HCT116 (cell line): Measurements from ENCODE around the gene CCDC142. TPM values are rescaled to one million over a fixed set of nuclear protein-coding genes. Genes with fewer than 3 reads are reported as not detected.

Experiments
- ATAC-seq: fragments of 200-7000 bp; cut with Tn5 transposase; 2 replicates; pipeline ENCODE4 v1.9.1; 2020; ENCODE audit warnings: mild to moderate bottlenecking, moderate library complexity
- BruUV-seq: library from RNA; stranded (reverse); fragments of 400-500 nt; replicated peaks from 2 replicates; lab custom pipeline; 2021; lab: Mats Ljungman, UMichigan
- CTCF ChIA-PET: fragments of 300-600 bp; sonication (Branson Sonifier 250); formaldehyde crosslinking; loops from one replicate; lab custom pipeline; 2021; ENCODE audit warnings: antibody characterized with exemption; lab: Charles Lee
- POLR2A ChIA-PET: fragments of 300-600, 350-600 bp; sonication (Branson Sonifier 250); formaldehyde crosslinking; loops from one replicate; lab custom pipeline; 2021; ENCODE audit warnings: antibody characterized with exemption; lab: Charles Lee
- RAD21 ChIA-PET, 2 experiments: fragments of 300-600 bp; sonication (Branson Sonifier 250); formaldehyde crosslinking; loops; one replicate each; lab custom pipeline; 2023; ENCODE audit warnings: low total read pairs in 2 of 2; ENCODE audit not compliant: uncharacterized antibody in 2 of 2, unreplicated experiment in 2 of 2, low non-redundant PET in 1 of 2; lab: Charles Lee
- DNase-seq: peaks from one replicate; pipeline ENCODE4 v3.0.0-alpha.2; 2010; ENCODE audit warnings: low read depth, low spot score
- H2AFZ ChIP-seq: fragments of 200-600 bp; shearing (Covaris generic), sonication (generic); 2 replicates; pipeline ENCODE4 v1.6.1; 2017; ENCODE audit warnings: low read depth, mixed run types, mixed read lengths, antibody characterized with exemption, low read length; ENCODE audit not compliant: poor library complexity, severe bottlenecking
- H3K27ac ChIP-seq: 2 replicates; pipeline ENCODE4 v1.5.1; 2012; ENCODE audit warnings: low read depth, low read length
- H3K27me3 ChIP-seq: fragments of 200-600 bp; sonication (generic); 2 replicates; pipeline ENCODE4 v1.6.1; 2016; ENCODE audit warnings: mixed run types, low read length, mixed read lengths; ENCODE audit not compliant: insufficient read depth
- H3K36me3 ChIP-seq, 2 experiments: fragments of 200-500 bp in 1 of 2; fragments of 200-600 bp in 1 of 2; sonication (Bioruptor generic) in 1 of 2; sonication (generic) in 1 of 2; 2 replicates each; pipeline versions ENCODE4 v1.5.1 to v1.6.1; 2014 to 2016; ENCODE audit warnings: low read length in 2 of 2, inconsistent platforms in 1 of 2, mixed read lengths in 1 of 2, mixed run types in 1 of 2; ENCODE audit not compliant: insufficient read depth in 2 of 2, control insufficient read depth in 1 of 2
- H3K4me1 ChIP-seq, 2 experiments: fragments of 200-600 bp in 1 of 2; sonication (generic) in 1 of 2; 2 replicates each; pipeline versions ENCODE4 v1.5.1 to v1.6.1; 2012 to 2017; ENCODE audit warnings: low read length in 2 of 2, inconsistent platforms in 1 of 2, mild to moderate bottlenecking in 1 of 2, mixed read lengths in 1 of 2, mixed run types in 1 of 2, moderate library complexity in 1 of 2; ENCODE audit not compliant: insufficient read depth in 2 of 2, control insufficient read depth in 1 of 2
- H3K4me2 ChIP-seq: fragments of 200-600 bp; sonication (generic); 2 replicates; pipeline ENCODE4 v1.6.1; 2017; ENCODE audit warnings: mixed run types, low read length, mixed read lengths
- H3K4me3 ChIP-seq, 2 experiments: fragments of 200-600 bp in 1 of 2; sonication (generic) in 1 of 2; replicated peaks in 1 of 2; 2 replicates each; pipeline ENCODE4 v1.5.1; 2011 to 2016; ENCODE audit warnings: low read length in 2 of 2, control low read depth in 1 of 2, low read depth in 1 of 2, mild to moderate bottlenecking in 1 of 2, mixed read lengths in 1 of 2, mixed run types in 1 of 2
- H3K79me2 ChIP-seq: fragments of 200-600 bp; sonication (generic); 2 replicates; pipeline ENCODE4 v1.6.1; 2017; ENCODE audit warnings: mild to moderate bottlenecking, mixed run types, low read length, moderate library complexity, mixed read lengths; ENCODE audit not compliant: insufficient read depth
- H3K9ac ChIP-seq: fragments of 200-600 bp; sonication (generic); 2 replicates; pipeline ENCODE4 v1.6.1; 2016; ENCODE audit warnings: low read length, mixed read lengths
- H3K9me2 ChIP-seq: fragments of 200-600 bp; sonication (generic), shearing (Covaris generic); 2 replicates; pipeline ENCODE4 v1.6.1; 2017; ENCODE audit warnings: mixed run types, mild to moderate bottlenecking, moderate library complexity; ENCODE audit not compliant: insufficient read depth
- H3K9me3 ChIP-seq, 2 experiments: fragments of 200-500 bp in 1 of 2; fragments of 200-600 bp in 1 of 2; sonication (Bioruptor generic) in 1 of 2; sonication (generic) in 1 of 2; 2 replicates each; pipeline ENCODE4 v1.6.1; 2014 to 2017; ENCODE audit warnings: low read length in 2 of 2, mixed read lengths in 2 of 2, inconsistent platforms in 1 of 2, low read depth in 1 of 2, mild to moderate bottlenecking in 1 of 2, mixed run types in 1 of 2, moderate library complexity in 1 of 2; ENCODE audit not compliant: control insufficient read depth in 1 of 2, insufficient read depth in 1 of 2
- H4K20me1 ChIP-seq: fragments of 200-600 bp; sonication (generic), shearing (Covaris generic); 2 replicates; pipeline ENCODE4 v1.6.1; 2017; ENCODE audit warnings: mixed run types, mild to moderate bottlenecking, moderate library complexity; ENCODE audit not compliant: insufficient read depth
- ATF3 ChIP-seq: IDR thresholded peaks from 2 replicates; pipeline ENCODE4 v1.6.1; 2012
- CBX3 ChIP-seq: IDR thresholded peaks from 2 replicates; pipeline ENCODE4 v1.6.1; 2012; ENCODE audit warnings: low read depth
- FOSL1 ChIP-seq: IDR thresholded peaks from 2 replicates; pipeline ENCODE4 v1.6.1; 2012; ENCODE audit warnings: low read depth
- POLR2AphosphoS5 ChIP-seq: IDR thresholded peaks from 2 replicates; pipeline ENCODE4 v1.6.1; 2011; ENCODE audit warnings: mild to moderate bottlenecking, low read depth, low read length, moderate library complexity
- REST ChIP-seq: IDR thresholded peaks from 2 replicates; pipeline ENCODE4 v1.6.1; 2012; ENCODE audit warnings: low read depth
- SRF ChIP-seq: IDR thresholded peaks from 2 replicates; pipeline ENCODE4 v1.6.1; 2012; ENCODE audit warnings: low read depth
- ZBTB33 ChIP-seq: IDR thresholded peaks from 2 replicates; pipeline ENCODE4 v1.6.1; 2011; ENCODE audit warnings: mild to moderate bottlenecking, low read length, moderate library complexity; ENCODE audit not compliant: insufficient replicate concordance; ENCODE audit errors: extremely low read depth
- ZFX ChIP-seq: fragments of 450-650 bp; IDR thresholded peaks from 2 replicates; pipeline ENCODE4 v1.6.1; 2017
- intact Hi-C: fragments of 100-400 bp; cut with micrococcal nuclease; formaldehyde crosslinking; loops from 2 replicates; pipeline ENCODE4 v1.10.0; 2022
- total RNA-seq: library from RNA; stranded (reverse); gene quantifications from one replicate; pipeline ENCODE4 v1.2.1, GENCODE V29; 2021; ENCODE audit not compliant: unreplicated experiment

The CCDC142 gene
- total RNA-seq, 1 experiment from 2014 or later, result 15.0 TPM

- ChIA-PET POLR2A (interaction anchor here (1.5 kb wide), 1 partner anchor 27 kb away, joined by 4 read pairs; no protein-coding TSS in a partner anchor), CTCF (interaction anchor here (1.7 to 1.8 kb wide), 2 partner anchors 21 to 27 kb away, joined by 4 to 9 read pairs; partner anchors contain the start of genes CCDC142 and TTC31), RAD21 (no interaction called here)
- H4K20me1 ChIP-seq, result no peaks in the 10 kb centered on the region
- H3K4me1 ChIP-seq, result peaks cover 30 to 64% of the 10 kb centered on the region in 2 experiments
- no peak overlapping the region for H3K4me3 ChIP-seq
- BruUV-seq, result no TSS peak
- ATAC-seq, result no peak
- H3K27me3 ChIP-seq, result no peaks in the 10 kb centered on the region
- H3K79me2 ChIP-seq, result peaks cover 22% of the 10 kb centered on the region
- H2AFZ ChIP-seq, result no peak overlapping the region
- H3K4me2 ChIP-seq, result no peak overlapping the region
- no peaks in the 10 kb centered on the region for H3K9me2 ChIP-seq
- H3K9ac ChIP-seq, result no peak overlapping the region
- no peak for TF ChIP-seq CBX3
- no peak for TF ChIP-seq REST
- TF ChIP-seq ZFX, result no peak
- TF ChIP-seq FOSL1, result no peak
- TF ChIP-seq ATF3, result no peak
- no peak for TF ChIP-seq SRF
- no peak; the same call in 1 of the 2 replicates for TF ChIP-seq POLR2AphosphoS5
- TF ChIP-seq ZBTB33, result no peak
- no peak for DNase-seq
- intact Hi-C loops, result no loop called here
- H3K27ac ChIP-seq, result no peak overlapping the region
- peaks cover 3 to 16% of the 10 kb centered on the region in 2 experiments; a peak in 2 of 4 replicates for H3K36me3 ChIP-seq
- H3K9me3 ChIP-seq, result no peaks in the 10 kb centered on the region
These were observed 21.8 kb upstream of the CCDC142 start for GRCh38 chr2:74504591-74504990.
